ENCODE data around the gene STYXL2.

STYXL2 gene

DNA sequence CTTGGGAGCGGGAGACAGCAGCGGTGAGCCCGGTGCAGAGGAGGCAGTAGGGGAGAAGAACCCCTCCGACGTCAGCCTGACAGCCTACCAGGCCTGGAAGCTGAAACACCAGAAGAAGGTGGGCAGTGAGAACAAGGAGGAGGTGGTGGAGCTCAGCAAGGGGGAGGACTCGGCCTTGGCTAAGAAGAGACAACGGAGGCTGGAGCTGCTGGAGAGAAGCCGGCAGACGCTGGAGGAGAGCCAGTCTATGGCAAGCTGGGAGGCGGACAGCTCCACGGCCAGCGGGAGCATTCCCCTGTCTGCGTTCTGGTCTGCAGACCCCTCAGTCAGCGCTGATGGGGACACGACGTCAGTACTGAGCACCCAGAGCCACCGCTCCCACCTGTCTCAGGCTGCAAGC is 32.9 kb downstream of the STYXL2 start:
- Mint-ChIP-seq H3K27me3 (ENCODE audit: low read depth) (peaks cover 21% of the 10 kb centered on the region), H3K4me1 (no peaks in the 10 kb centered on the region), H3K36me3 (ENCODE audit: low read depth) (no peaks in the 10 kb centered on the region), H3K27ac (no peak overlapping the region), H3K4me3 (no peak overlapping the region), H3K9me3 (no peaks in the 10 kb centered on the region)
- TF ChIP-seq, protein P1, sequence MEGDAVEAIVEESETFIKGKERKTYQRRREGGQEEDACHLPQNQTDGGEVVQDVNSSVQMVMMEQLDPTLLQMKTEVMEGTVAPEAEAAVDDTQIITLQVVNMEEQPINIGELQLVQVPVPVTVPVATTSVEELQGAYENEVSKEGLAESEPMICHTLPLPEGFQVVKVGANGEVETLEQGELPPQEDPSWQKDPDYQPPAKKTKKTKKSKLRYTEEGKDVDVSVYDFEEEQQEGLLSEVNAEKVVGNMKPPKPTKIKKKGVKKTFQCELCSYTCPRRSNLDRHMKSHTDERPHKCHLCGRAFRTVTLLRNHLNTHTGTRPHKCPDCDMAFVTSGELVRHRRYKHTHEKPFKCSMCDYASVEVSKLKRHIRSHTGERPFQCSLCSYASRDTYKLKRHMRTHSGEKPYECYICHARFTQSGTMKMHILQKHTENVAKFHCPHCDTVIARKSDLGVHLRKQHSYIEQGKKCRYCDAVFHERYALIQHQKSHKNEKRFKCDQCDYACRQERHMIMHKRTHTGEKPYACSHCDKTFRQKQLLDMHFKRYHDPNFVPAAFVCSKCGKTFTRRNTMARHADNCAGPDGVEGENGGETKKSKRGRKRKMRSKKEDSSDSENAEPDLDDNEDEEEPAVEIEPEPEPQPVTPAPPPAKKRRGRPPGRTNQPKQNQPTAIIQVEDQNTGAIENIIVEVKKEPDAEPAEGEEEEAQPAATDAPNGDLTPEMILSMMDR (IDR thresholded peaks at IDR 0.05; ENCODE audit: unreplicated experiment in 3 of 3) = no peak

DNA sequence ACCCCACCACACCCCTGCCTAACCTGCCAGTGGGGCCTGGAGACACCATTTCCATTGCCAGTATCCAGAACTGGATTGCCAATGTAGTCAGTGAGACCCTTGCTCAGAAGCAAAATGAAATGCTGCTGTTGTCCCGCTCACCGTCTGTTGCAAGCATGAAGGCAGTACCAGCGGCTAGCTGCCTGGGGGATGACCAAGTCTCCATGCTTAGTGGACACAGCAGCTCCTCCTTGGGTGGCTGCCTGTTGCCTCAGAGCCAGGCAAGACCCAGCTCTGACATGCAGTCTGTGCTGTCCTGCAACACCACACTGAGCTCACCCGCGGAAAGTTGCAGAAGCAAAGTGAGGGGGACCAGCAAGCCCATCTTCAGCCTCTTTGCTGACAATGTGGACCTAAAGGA is 33.4 kb downstream of the STYXL2 start:
- Mint-ChIP-seq H3K9me3 (no peaks in the 10 kb centered on the region), H3K4me1 (no peaks in the 10 kb centered on the region), H3K27me3 (ENCODE audit: low read depth) (peaks cover 17% of the 10 kb centered on the region), H3K36me3 (ENCODE audit: low read depth) (no peaks in the 10 kb centered on the region), H3K4me3 (no peak overlapping the region), H3K27ac (no peak overlapping the region)
- TF ChIP-seq, protein P1 (IDR thresholded peaks at IDR 0.05; ENCODE audit: unreplicated experiment in 3 of 3) = no peak

DNA sequence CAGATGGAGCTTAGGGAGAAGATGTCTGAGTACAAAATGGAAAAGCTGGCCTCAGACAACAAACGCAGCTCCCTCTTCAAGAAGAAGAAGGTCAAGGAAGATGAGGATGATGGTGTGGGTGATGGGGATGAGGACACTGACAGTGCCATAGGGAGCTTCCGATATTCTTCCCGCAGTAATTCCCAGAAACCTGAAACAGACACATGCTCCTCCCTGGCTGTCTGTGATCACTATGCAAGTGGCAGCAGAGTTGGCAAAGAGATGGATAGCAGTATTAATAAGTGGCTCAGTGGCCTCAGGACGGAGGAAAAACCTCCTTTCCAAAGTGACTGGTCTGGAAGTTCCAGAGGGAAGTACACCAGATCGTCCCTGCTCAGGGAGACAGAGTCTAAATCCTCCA is 33.8 kb downstream of the STYXL2 start:
- Mint-ChIP-seq H3K4me3 (no peak overlapping the region), H3K36me3 (ENCODE audit: low read depth) (no peaks in the 10 kb centered on the region), H3K27ac (no peak overlapping the region), H3K27me3 (ENCODE audit: low read depth) (peaks cover 13% of the 10 kb centered on the region), H3K9me3 (no peaks in the 10 kb centered on the region), H3K4me1 (no peaks in the 10 kb centered on the region)
- TF ChIP-seq, protein P1 (IDR thresholded peaks at IDR 0.05; ENCODE audit: unreplicated experiment in 3 of 3) = no peak

DNA sequence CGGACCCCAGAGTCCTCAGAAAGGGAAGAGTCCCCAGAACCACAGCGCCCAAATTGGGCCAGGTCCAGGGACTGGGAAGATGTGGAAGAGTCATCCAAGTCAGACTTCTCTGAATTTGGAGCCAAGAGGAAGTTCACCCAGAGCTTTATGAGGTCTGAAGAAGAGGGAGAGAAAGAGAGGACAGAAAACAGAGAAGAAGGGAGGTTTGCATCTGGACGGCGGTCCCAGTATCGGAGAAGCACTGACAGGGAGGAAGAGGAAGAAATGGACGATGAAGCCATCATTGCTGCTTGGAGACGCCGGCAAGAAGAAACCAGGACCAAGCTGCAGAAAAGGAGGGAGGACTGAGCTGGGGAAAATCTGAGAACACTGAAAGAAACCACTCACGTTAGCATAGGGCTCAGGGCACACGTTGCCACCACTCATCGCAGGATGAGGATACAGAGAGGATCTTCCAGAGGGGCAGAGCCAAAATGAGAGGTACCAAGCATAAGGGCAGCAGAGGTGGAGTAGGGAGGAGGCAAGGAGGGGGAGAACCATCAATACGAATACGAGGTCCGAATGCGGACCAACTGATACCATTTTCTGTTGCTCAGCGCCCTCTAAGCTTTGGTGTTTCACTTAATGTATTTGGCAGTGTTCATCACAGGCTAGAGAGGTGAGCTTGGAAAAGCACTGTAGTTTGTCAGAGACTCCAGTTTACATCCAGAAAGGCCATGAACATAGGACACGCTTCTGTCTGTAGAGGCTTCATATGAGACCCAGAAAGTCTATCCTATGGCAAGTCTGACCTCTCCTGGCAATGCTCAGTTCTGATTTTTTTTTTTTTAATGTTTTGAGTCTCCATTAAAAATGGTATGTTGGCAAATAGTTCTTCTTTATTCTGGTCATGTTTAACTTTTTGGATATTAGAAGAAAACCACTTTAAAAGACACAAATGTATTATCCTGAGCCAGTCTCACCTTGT is 34.7 kb downstream of the STYXL2 start:
- H3K36me3 Mint-ChIP-seq (ENCODE audit: low read depth) = no peaks in the 10 kb centered on the region
- no peak overlapping the region for H3K27ac Mint-ChIP-seq
- H3K4me1 Mint-ChIP-seq = no peaks in the 10 kb centered on the region
- no peaks in the 10 kb centered on the region for H3K9me3 Mint-ChIP-seq
- H3K27me3 Mint-ChIP-seq (ENCODE audit: low read depth) = peaks cover 8% of the 10 kb centered on the region
- TF ChIP-seq, protein P1 (IDR thresholded peaks at IDR 0.05; ENCODE audit: unreplicated experiment in 3 of 3) = no peak
- no peak overlapping the region for H3K4me3 Mint-ChIP-seq

DNA sequence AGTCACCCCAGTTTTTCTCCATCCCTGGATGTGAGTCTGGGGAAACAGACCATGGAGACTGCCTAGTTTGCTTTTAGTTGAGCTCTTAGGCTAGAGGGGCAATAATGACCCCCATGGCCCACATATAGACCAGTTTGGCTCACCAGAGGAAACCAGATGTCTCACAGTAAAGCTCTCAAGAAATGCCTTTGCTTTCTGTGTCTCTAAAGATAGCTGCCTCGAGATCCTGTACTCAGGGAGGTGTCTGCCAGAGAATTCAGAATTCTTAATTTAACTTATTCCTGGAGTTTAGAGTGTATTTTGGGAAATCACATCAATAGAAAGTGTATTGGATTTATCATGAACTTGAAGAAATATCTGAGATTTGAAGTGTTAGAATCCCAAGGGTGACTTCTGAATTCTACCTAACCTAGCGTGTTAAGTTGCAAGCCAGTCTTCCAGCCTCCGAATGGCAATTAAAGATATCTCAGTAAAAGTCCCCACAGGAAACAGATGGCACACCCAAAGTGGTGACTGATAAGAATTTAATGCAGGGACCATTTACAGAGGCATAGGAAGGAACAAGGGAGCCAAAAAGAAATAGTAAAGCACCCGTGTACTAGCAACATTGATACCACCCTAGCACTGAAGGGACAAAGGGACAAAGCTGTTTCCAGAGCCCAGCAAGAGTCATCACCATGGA is 37.1 kb downstream of the STYXL2 start:
- no peaks in the 10 kb centered on the region for H3K9me3 Mint-ChIP-seq
- no peaks in the 10 kb centered on the region for H3K4me1 Mint-ChIP-seq
- peaks cover 7% of the 10 kb centered on the region for H3K27me3 Mint-ChIP-seq (ENCODE audit: low read depth)
- TF ChIP-seq, protein P1 (IDR thresholded peaks at IDR 0.05; ENCODE audit: unreplicated experiment in 3 of 3) = no peak
- no peak overlapping the region for H3K27ac Mint-ChIP-seq
- H3K36me3 Mint-ChIP-seq (ENCODE audit: low read depth) = no peaks in the 10 kb centered on the region
- H3K4me3 Mint-ChIP-seq = no peak overlapping the region

Data from nephron (organoid).